CD14-positive monocyte (primary cell): Measurements from ENCODE around the gene PPP1R1B. TPM values are rescaled to one million over a fixed set of nuclear protein-coding genes. Genes with fewer than 3 reads are reported as not detected.

Source experiments
- DNase-seq, 3 donors: peaks; one replicate each; pipeline ENCODE4 v3.0.0-alpha.2; 2011 to 2022
- H2AFZ ChIP-seq: 2 replicates; pipeline ENCODE4 v1.6.0; 2012; ENCODE audit warnings: mild to moderate bottlenecking, low read depth, low read length, inconsistent platforms; ENCODE audit not compliant: insufficient read depth, poor library complexity, severe bottlenecking
- H3K27ac ChIP-seq, 2 donors: 1 replicate in 1 of 2; 2 replicates in 1 of 2; pipeline ENCODE4 v1.5.1; 2012 to 2013; ENCODE audit warnings: low read length in 2 of 2, control low read depth in 1 of 2, inconsistent platforms in 1 of 2, low read depth in 1 of 2, mild to moderate bottlenecking in 1 of 2
- H3K27me3 ChIP-seq, 2 donors: one replicate each; pipeline versions ENCODE4 v1.6.0 to v1.6.1; 2011 to 2013; ENCODE audit warnings: low read length in 2 of 2; ENCODE audit not compliant: control insufficient read depth in 2 of 2, insufficient read depth in 2 of 2
- H3K36me3 ChIP-seq, 2 donors: replicated peaks in 1 of 2; 1 replicate in 1 of 2; 2 replicates in 1 of 2; pipeline versions ENCODE4 v1.5.1 to v1.6.1; 2012 to 2013; ENCODE audit warnings: low read length in 2 of 2, control low read depth in 1 of 2, inconsistent platforms in 1 of 2, mild to moderate bottlenecking in 1 of 2; ENCODE audit not compliant: insufficient read depth in 2 of 2, control insufficient read depth in 1 of 2
- H3K4me1 ChIP-seq, 2 donors: 1 replicate in 1 of 2; 2 replicates in 1 of 2; pipeline versions ENCODE4 v1.5.1 to v1.6.1; 2012 to 2013; ENCODE audit warnings: low read length in 2 of 2, control low read depth in 1 of 2, inconsistent platforms in 1 of 2, mild to moderate bottlenecking in 1 of 2, moderate library complexity in 1 of 2; ENCODE audit not compliant: insufficient read depth in 2 of 2, control insufficient read depth in 1 of 2
- H3K4me2 ChIP-seq: replicated peaks from 2 replicates; pipeline ENCODE3; 2012; ENCODE audit warnings: low read length, moderate library complexity, mild to moderate bottlenecking; ENCODE audit not compliant: poor library complexity, severe bottlenecking; ENCODE audit errors: extremely low read depth
- H3K4me3 ChIP-seq, 3 experiments: fragments of 200-600 bp in 1 of 3; sonication (generic) in 1 of 3; replicated peaks in 1 of 3; 1 replicate in 2 of 3; 2 replicates in 1 of 3; pipeline ENCODE4 v1.5.1; 2011 to 2013; ENCODE audit warnings: low read length in 3 of 3, mild to moderate bottlenecking in 3 of 3, control low read depth in 2 of 3, low read depth in 2 of 3, inconsistent platforms in 1 of 3, moderate library complexity in 1 of 3
- H3K79me2 ChIP-seq: 2 replicates; pipeline ENCODE4 v1.6.0; 2012; ENCODE audit warnings: mild to moderate bottlenecking, control low read depth, inconsistent platforms, low read length, moderate library complexity; ENCODE audit not compliant: insufficient read depth
- H3K9ac ChIP-seq: 2 replicates; pipeline ENCODE4 v1.6.0; 2017; ENCODE audit warnings: low read length, mild to moderate bottlenecking; ENCODE audit not compliant: insufficient read depth, poor library complexity, severe bottlenecking
- H3K9me3 ChIP-seq, 2 donors: replicated peaks in 1 of 2; 1 replicate in 1 of 2; 2 replicates in 1 of 2; pipeline versions ENCODE4 v1.5.1 to v1.6.1; 2012 to 2013; ENCODE audit warnings: low read length in 2 of 2, control low read depth in 1 of 2; ENCODE audit not compliant: control insufficient read depth in 1 of 2, insufficient read depth in 1 of 2
- H4K20me1 ChIP-seq: 2 replicates; pipeline ENCODE4 v1.6.0; 2012; ENCODE audit warnings: mild to moderate bottlenecking, low read length, control low read depth, moderate library complexity; ENCODE audit not compliant: insufficient read depth
- H3K27ac Mint-ChIP-seq, 7 donors: one replicate each; pipeline ENCODE4 v1.8.0; 2020; ENCODE audit warnings: mild to moderate bottlenecking in 7 of 7, mixed read lengths in 7 of 7, moderate library complexity in 6 of 7, inconsistent platforms in 2 of 7
- H3K27me3 Mint-ChIP-seq, 3 donors: one replicate each; pipeline ENCODE4 v1.8.0; 2021 to 2022; ENCODE audit warnings: low read depth in 3 of 3, mild to moderate bottlenecking in 3 of 3, mixed read lengths in 3 of 3, moderate library complexity in 3 of 3, inconsistent platforms in 1 of 3
- H3K36me3 Mint-ChIP-seq, 2 donors: one replicate each; pipeline ENCODE4 v1.8.0; 2020; ENCODE audit warnings: mixed read lengths in 2 of 2, inconsistent platforms in 1 of 2, mild to moderate bottlenecking in 1 of 2
- H3K4me1 Mint-ChIP-seq: one replicate; pipeline ENCODE4 v1.8.0; 2020; ENCODE audit warnings: mild to moderate bottlenecking, mixed read lengths
- H3K4me3 Mint-ChIP-seq, 2 donors: one replicate each; pipeline ENCODE4 v1.8.0; 2020; ENCODE audit warnings: mild to moderate bottlenecking in 2 of 2, mixed read lengths in 2 of 2, moderate library complexity in 1 of 2
- H3K9me3 Mint-ChIP-seq, 7 donors: one replicate each; pipeline ENCODE4 v1.8.0; 2020 to 2022; ENCODE audit warnings: mixed read lengths in 7 of 7, mild to moderate bottlenecking in 6 of 7, moderate library complexity in 6 of 7, inconsistent platforms in 2 of 7
- WGBS: methylation state at CpG from one replicate; pipeline ENCODE4 v1.1.5; 2013; ENCODE audit warnings: missing lambda C conversion rate; ENCODE audit not compliant: insufficient coverage; 5-methylcytosine and 5-hydroxymethylcytosine counted together
- intact Hi-C, 2 donors: fragments of 100-400 bp; cut with micrococcal nuclease; formaldehyde crosslinking; loops; one replicate each; pipeline versions ENCODE4 v1.15.0 to v1.15.1; 2023
- polyA plus RNA-seq, 3 donors: library from polyadenylated mRNA; depleted of rRNA in 1 of 3; unstranded in 2 of 3; stranded (reverse) in 1 of 3; fragments of 300-500 nt in 2 of 3; fragments of >200 nt in 1 of 3; fragmentation: Illumina TruSeq in 2 of 3; gene quantifications; 1 replicate in 2 of 3; 2 replicates in 1 of 3; pipeline ENCODE4 v1.2.3, GENCODE V29; 2012 to 2021
- TF ChIP-seq, protein P1 (sequence below): fragments of 200-600 bp; IDR thresholded peaks from one replicate; pipeline ENCODE4 v1.8.0; 2022; ENCODE audit warnings: antibody characterized with exemption, mild to moderate bottlenecking

PPP1R1B gene
- polyA plus RNA-seq, 3 donors = 0.05 TPM; not detected in 2

DNA sequence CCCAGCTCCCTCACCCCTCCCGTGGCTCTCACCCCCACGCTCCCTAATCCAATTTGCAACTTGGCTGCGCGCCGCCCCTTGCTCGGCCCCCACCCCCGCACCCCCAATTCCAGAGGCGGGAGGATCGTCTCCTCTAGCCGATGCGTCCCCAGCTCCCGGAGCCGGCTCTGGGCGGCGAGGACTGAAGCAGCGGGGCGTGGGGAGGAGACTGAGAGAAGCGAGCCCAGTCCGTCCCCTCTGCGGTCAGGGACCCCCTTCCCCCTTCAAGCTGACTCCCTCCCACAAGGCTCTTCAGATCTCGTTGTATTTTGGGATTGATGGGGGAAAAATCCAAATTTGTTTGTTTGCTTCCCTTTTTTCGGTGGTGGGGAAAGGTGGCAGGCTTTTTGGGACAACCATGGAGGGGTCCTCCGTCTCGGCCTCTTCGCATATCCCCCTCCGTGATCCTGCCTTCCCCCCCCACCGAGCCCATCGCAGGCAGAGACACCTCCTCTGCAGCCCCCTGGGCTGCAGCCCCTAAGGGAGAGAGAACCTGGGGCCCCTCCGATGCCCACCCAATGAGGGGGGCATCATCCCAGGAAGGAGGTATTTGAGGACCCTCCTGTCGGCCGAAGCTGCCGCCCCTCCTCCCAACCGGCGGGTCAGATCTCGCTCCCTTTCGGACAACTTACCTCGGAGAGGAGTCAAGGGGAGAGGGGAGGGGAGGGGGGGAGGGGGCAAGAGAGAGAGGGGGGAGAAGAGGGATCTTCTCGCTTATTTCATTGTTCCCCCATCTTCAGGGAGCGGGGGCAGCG lies 19.5 kb upstream of the PPP1R1B start:
- no peaks in the 10 kb centered on the region for H4K20me1 ChIP-seq
- TF ChIP-seq, protein P1, sequence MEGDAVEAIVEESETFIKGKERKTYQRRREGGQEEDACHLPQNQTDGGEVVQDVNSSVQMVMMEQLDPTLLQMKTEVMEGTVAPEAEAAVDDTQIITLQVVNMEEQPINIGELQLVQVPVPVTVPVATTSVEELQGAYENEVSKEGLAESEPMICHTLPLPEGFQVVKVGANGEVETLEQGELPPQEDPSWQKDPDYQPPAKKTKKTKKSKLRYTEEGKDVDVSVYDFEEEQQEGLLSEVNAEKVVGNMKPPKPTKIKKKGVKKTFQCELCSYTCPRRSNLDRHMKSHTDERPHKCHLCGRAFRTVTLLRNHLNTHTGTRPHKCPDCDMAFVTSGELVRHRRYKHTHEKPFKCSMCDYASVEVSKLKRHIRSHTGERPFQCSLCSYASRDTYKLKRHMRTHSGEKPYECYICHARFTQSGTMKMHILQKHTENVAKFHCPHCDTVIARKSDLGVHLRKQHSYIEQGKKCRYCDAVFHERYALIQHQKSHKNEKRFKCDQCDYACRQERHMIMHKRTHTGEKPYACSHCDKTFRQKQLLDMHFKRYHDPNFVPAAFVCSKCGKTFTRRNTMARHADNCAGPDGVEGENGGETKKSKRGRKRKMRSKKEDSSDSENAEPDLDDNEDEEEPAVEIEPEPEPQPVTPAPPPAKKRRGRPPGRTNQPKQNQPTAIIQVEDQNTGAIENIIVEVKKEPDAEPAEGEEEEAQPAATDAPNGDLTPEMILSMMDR = no peak
- H2AFZ ChIP-seq = no peak overlapping the region
- peaks cover 3 to 5% of the 10 kb centered on the region in 2 donors for H3K4me1 ChIP-seq
- Mint-ChIP-seq H3K27me3 (peaks cover 78 to 91% (median 78%) of the 10 kb centered on the region in 3 donors), H3K4me3 (peak overlapping the region in 1 of 2 donors; percentile 76), H3K27ac (no peak overlapping the region), H3K36me3 (peaks cover 0 to 1% of the 10 kb centered on the region in 2 donors), H3K9me3 (peaks cover 0 to 19% (median 7%) of the 10 kb centered on the region in 7 donors), H3K4me1 (peaks cover 15% of the 10 kb centered on the region)
- H3K27me3 ChIP-seq = peaks cover 64 to 86% of the 10 kb centered on the region in 2 donors
- no peak overlapping the region for H3K4me2 ChIP-seq
- intact Hi-C loops = no loop called here
- no peak overlapping the region for H3K4me3 ChIP-seq
- no peaks in the 10 kb centered on the region for H3K36me3 ChIP-seq
- 0% methylated on average over 3 of the region's 40 CpGs for WGBS
- H3K79me2 ChIP-seq = no peaks in the 10 kb centered on the region
- no peak overlapping the region for H3K27ac ChIP-seq
- peaks cover 0 to 21% of the 10 kb centered on the region in 2 donors for H3K9me3 ChIP-seq
- H3K9ac ChIP-seq = no peak overlapping the region
- DNase-seq = no peak

DNA sequence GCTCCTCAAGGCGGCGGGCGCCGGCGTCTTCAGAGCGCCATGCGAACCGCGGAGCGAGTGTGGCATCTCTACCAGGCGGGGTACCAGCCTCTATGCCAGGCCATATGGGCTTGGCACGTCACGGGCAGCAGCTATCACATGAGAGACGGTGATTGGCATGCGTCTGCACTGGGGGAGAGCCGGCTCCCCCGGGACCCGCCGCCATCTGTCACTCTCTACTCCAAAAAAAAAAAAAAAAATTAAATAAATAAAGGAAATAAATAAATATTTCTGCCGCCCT lies 19.0 kb upstream of the PPP1R1B start, which contains the start of gene NEUROD2:
TSS of gene NEUROD2 (minus strand) at position 70 of the 280 bp plus-strand sequence. CDS start 1,321 bp downstream, outside the sequence.
- WGBS = 10% methylated on average over 13 of the region's 20 CpGs

More for the DNA sequence above, 19.0 kb upstream of the PPP1R1B start, which contains the start of gene NEUROD2:
- H3K27me3 Mint-ChIP-seq = peaks cover 73 to 86% (median 74%) of the 10 kb centered on the region in 3 donors
- TF ChIP-seq, protein P1 = no peak
- Histone ChIP-seq H4K20me1 (no peaks in the 10 kb centered on the region), H3K27me3 (peaks cover 59 to 81% of the 10 kb centered on the region in 2 donors), H3K27ac (no peak within 1 kb of the TSS), H3K36me3 (no peaks in the 10 kb centered on the region), H3K4me1 (peaks cover 3 to 5% of the 10 kb centered on the region in 2 donors), H3K9ac (no peak within 1 kb of the TSS), H3K4me3 (no peak within 1 kb of the TSS), H2AFZ (no peak within 1 kb of the TSS), H3K9me3 (peaks cover 0 to 18% of the 10 kb centered on the region in 2 donors), H3K4me2 (peak within 1 kb of the TSS; percentile 11), H3K79me2 (no peaks in the 10 kb centered on the region)
- intact Hi-C loops = no loop called here
- DNase-seq = no peak
- H3K9me3 Mint-ChIP-seq = peaks cover 0 to 19% (median 7%) of the 10 kb centered on the region in 7 donors
- H3K36me3 Mint-ChIP-seq = peaks cover 0 to 1% of the 10 kb centered on the region in 2 donors
- H3K27ac Mint-ChIP-seq = no peak within 1 kb of the TSS
- H3K4me1 Mint-ChIP-seq = peaks cover 15% of the 10 kb centered on the region
- H3K4me3 Mint-ChIP-seq = peak within 1 kb of the TSS in 1 of 2 donors; percentile 76
